ENCODE results near the gene NLRC5. TPM values are rescaled to one million over a fixed set of nuclear protein-coding genes. Genes with fewer than 3 reads are reported as not detected.
"Not testable (repeated sequence)": the region's sequence is repeated elsewhere in the genome, so short reads cannot be mapped to it uniquely, and the experiment has no call there.

Gene NLRC5
- total RNA-seq, 2 donors from 2014 or later = 8.3 to 23.4 TPM

- Histone ChIP-seq H3K27ac (peak overlapping the region in 1 of 4 donors; percentile 72), H3K4me1 (peaks cover 21% of the 10 kb centered on the region), H3K4me3 (no peak overlapping the region), H3K27me3 (no peaks in the 10 kb centered on the region), H3K36me3 (replicated peaks in 1 of 2; ENCODE audit: insufficient read depth in 1 of 2, low read depth in 2 of 2) (no peaks in the 10 kb centered on the region), H3K9me3 (no peaks in the 10 kb centered on the region)
- TF ChIP-seq POLR2A (IDR thresholded peaks at IDR 0.05) = no peak
- TF ChIP-seq, protein P1, sequence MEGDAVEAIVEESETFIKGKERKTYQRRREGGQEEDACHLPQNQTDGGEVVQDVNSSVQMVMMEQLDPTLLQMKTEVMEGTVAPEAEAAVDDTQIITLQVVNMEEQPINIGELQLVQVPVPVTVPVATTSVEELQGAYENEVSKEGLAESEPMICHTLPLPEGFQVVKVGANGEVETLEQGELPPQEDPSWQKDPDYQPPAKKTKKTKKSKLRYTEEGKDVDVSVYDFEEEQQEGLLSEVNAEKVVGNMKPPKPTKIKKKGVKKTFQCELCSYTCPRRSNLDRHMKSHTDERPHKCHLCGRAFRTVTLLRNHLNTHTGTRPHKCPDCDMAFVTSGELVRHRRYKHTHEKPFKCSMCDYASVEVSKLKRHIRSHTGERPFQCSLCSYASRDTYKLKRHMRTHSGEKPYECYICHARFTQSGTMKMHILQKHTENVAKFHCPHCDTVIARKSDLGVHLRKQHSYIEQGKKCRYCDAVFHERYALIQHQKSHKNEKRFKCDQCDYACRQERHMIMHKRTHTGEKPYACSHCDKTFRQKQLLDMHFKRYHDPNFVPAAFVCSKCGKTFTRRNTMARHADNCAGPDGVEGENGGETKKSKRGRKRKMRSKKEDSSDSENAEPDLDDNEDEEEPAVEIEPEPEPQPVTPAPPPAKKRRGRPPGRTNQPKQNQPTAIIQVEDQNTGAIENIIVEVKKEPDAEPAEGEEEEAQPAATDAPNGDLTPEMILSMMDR (IDR thresholded peaks at IDR 0.05) = no peak
- no peak for DNase-seq
- intact Hi-C loops (cut with DNase I) = no loop called here
- no peak for ATAC-seq
- WGBS, 2 donors = 76 to 81% methylated on average over 16 of the region's 16 CpGs
Observed at GRCh38 chr16:56990407-56991286, 1.3 kb downstream of the NLRC5 start.

- H3K9me3 ChIP-seq; H3K36me3 ChIP-seq (replicated peaks in 1 of 2; ENCODE audit: insufficient read depth in 1 of 2, low read depth in 2 of 2); H3K4me3 ChIP-seq; ATAC-seq; H3K27ac ChIP-seq; DNase-seq; H3K27me3 ChIP-seq; intact Hi-C loops (cut with DNase I): not testable (repeated sequence)
- WGBS, 2 donors = 83 to 100% methylated on average over 1 of the region's 1 CpG
- peaks cover 21% of the 10 kb centered on the region for H3K4me1 ChIP-seq
Observed at GRCh38 chr16:56992431-56992830, 3.1 kb downstream of the NLRC5 start.

GRCh38 chr16:56993204-56993603 lies 3.8 kb downstream of the NLRC5 start:
- no peaks in the 10 kb centered on the region for H3K9me3 ChIP-seq
- peaks cover 21% of the 10 kb centered on the region for H3K4me1 ChIP-seq
- ATAC-seq (no peak), DNase-seq (no peak)
- no peaks in the 10 kb centered on the region for H3K36me3 ChIP-seq (replicated peaks in 1 of 2; ENCODE audit: insufficient read depth in 1 of 2, low read depth in 2 of 2)
- intact Hi-C loops (cut with DNase I) = no loop called here
- no peak overlapping the region for H3K4me3 ChIP-seq
- no peak overlapping the region for H3K27ac ChIP-seq
- no peak for TF ChIP-seq POLR2A (IDR thresholded peaks at IDR 0.05)
- TF ChIP-seq, protein P1 (IDR thresholded peaks at IDR 0.05) = no peak
- no peaks in the 10 kb centered on the region for H3K27me3 ChIP-seq
- 55 to 62% methylated on average over 2 of the region's 2 CpGs for WGBS, 2 donors

- Histone ChIP-seq H3K9me3 (no peaks in the 10 kb centered on the region), H3K4me3 (no peak overlapping the region), H3K27ac (no peak overlapping the region), H3K36me3 (replicated peaks in 1 of 2; ENCODE audit: insufficient read depth in 1 of 2, low read depth in 2 of 2) (no peaks in the 10 kb centered on the region), H3K4me1 (peaks cover 11% of the 10 kb centered on the region), H3K27me3 (no peaks in the 10 kb centered on the region)
- ATAC-seq (no peak), DNase-seq (no peak)
- 74 to 82% methylated on average over 4 to 5 of the region's 5 CpGs for WGBS, 2 donors
- intact Hi-C loops (cut with DNase I) = no loop called here
- TF ChIP-seq POLR2A (IDR thresholded peaks at IDR 0.05) = no peak
- TF ChIP-seq, protein P1 (IDR thresholded peaks at IDR 0.05) = no peak
Observed at GRCh38 chr16:56994311-56994710, 5.0 kb downstream of the NLRC5 start.

- no peak overlapping the region for H3K27ac ChIP-seq
- no peaks in the 10 kb centered on the region for H3K9me3 ChIP-seq
- no peak for DNase-seq
- no peak for ATAC-seq
- TF ChIP-seq POLR2A (IDR thresholded peaks at IDR 0.05) = no peak
- TF ChIP-seq, protein P1 (IDR thresholded peaks at IDR 0.05) = no peak
- H3K4me3 ChIP-seq = no peak overlapping the region
- no peaks in the 10 kb centered on the region for H3K36me3 ChIP-seq (replicated peaks in 1 of 2; ENCODE audit: insufficient read depth in 1 of 2, low read depth in 2 of 2)
- no peaks in the 10 kb centered on the region for H3K27me3 ChIP-seq
- intact Hi-C loops (cut with DNase I) = no loop called here
- peaks cover 6% of the 10 kb centered on the region for H3K4me1 ChIP-seq
- WGBS, 2 donors = 76 to 82% methylated on average over 12 of the region's 12 CpGs
Observed at GRCh38 chr16:56995136-56995805, 5.9 kb downstream of the NLRC5 start.

Data from body of pancreas (tissue), 4 donors.